ENCODE data around the gene INHBE.

DNA sequence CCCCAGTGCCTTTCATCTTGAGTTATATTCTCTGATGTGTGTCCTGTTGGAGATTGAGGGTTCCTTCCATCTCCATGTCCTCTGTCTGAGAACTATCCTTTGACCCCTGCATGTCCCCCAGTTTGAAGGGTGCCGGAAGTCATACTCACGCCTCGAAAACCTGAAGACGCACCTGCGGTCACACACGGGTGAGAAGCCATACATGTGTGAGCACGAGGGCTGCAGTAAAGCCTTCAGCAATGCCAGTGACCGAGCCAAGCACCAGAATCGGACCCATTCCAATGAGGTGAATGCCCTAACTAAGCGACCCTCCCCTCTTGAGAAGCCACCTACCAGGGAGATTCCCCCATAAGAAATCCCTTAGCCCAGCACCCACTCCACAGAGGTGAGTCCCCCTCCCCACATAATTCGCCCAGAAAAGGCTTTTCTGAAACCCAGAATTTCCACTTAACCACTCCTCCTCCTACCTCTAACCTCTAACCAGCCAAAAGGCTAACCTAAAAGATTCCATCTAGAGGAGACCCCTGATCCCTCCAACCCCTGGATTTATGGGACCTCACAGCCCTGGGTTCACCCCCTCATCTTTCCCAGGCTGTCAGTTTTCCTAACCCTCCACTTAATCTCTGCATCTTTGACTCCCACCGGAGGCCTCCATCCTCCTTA lies 12.2 kb downstream of the INHBE start:
- TF ChIP-seq, protein P1, sequence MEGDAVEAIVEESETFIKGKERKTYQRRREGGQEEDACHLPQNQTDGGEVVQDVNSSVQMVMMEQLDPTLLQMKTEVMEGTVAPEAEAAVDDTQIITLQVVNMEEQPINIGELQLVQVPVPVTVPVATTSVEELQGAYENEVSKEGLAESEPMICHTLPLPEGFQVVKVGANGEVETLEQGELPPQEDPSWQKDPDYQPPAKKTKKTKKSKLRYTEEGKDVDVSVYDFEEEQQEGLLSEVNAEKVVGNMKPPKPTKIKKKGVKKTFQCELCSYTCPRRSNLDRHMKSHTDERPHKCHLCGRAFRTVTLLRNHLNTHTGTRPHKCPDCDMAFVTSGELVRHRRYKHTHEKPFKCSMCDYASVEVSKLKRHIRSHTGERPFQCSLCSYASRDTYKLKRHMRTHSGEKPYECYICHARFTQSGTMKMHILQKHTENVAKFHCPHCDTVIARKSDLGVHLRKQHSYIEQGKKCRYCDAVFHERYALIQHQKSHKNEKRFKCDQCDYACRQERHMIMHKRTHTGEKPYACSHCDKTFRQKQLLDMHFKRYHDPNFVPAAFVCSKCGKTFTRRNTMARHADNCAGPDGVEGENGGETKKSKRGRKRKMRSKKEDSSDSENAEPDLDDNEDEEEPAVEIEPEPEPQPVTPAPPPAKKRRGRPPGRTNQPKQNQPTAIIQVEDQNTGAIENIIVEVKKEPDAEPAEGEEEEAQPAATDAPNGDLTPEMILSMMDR (IDR thresholded peaks at IDR 0.05; ENCODE audit: insufficient read depth, low read length, poor library complexity, severe bottlenecking): no peak
- no peak for TF ChIP-seq EZH2phosphoT487 (conservative IDR thresholded peaks at IDR 0.05; ENCODE audit: low read length)
